NCI-H446 (cell line): ENCODE data around the gene SBSN.
A peak's percentile ranks its signal among the peaks of the same experiment; 100 is the strongest.

ENCODE experiments used
- DNase-seq, 2 experiments: peaks; one replicate each; lab custom pipeline; 2025; lab: John Stamatoyannopoulos, UW

SBSN gene

DNA sequence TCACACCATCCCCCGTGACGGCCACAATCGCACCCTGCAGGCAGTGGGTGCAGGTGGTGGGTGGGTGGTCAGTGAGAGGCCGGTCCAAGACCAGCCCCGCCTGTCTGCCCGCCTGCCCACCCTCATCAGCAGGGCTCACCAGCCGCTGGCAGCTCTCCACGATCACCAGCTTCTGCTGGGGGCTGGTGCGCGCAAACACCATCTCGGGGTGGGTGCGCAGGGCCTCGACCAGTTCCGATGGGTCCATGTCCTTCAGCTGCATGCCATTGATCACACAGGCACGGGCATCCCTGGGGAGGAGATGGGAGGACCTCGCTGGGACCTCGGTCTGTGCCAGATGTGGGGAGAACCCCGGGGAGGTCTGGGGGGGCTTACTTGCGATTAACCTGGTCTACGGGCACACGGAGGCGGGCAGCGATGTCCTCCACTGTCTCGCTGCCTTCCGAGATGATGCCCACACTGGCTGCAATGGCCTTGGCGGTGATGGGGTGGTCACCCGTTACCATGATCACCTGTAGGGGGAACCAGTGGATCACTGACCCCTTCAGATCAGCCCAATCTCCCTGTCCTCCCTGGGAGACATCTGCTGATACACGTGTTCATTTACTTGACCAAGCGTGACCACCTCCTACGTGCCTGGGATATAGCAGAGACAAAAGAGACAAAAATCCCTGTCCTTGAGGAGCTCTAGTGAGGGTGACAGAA, 27.3 kb upstream of the SBSN start:
- DNase-seq = no peak

DNA sequence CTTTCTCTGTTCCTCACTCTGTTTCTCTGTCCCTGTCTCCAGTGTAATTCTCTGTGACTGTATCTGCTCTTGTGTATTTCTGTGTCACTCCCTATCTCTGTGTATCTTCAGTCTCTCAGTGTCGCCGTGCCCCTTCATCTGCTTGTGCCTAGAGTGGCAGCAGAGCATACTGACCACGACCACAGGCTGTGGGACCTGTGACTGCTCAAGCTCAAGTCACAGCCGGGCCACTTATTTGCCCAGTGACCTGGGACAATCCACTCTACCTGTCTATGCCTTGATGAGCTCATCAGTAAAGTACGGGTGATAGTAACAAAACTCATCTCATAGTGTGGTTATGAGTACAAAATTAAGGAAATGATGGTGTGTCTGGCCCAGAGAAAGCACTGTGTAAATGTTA, 26.0 kb upstream of the SBSN start:
- DNase-seq = no peak

DNA sequence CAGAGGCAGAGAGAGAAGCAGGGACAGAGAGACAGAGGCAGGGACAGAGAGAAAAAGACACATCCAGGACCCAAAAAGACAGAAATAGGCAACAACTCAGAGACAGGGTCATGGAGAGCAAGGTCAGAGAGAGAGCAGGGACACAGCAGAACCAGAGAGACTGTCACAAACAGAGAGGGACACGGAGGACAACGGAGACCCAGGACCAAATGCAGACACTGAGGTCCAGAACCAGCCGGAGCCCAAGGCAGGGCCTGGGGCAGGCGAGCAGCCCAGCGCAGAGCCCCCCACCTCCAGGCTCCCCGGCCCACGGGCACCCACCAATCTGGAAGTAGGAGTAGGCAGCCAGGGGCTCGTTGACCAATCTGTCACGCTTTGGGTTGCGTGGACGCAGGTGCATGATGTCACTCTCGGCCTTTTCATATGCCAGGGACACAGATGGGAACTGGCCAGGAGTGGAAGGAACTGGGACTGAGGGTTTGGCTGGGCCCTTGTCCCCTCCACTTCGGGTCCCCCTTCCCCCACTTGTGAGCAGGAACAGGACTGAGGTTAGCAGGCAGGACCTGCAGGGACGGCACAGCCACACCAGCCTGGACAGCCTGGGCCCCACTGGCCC, 25.4 kb upstream of the SBSN start:
- no peak for DNase-seq

DNA sequence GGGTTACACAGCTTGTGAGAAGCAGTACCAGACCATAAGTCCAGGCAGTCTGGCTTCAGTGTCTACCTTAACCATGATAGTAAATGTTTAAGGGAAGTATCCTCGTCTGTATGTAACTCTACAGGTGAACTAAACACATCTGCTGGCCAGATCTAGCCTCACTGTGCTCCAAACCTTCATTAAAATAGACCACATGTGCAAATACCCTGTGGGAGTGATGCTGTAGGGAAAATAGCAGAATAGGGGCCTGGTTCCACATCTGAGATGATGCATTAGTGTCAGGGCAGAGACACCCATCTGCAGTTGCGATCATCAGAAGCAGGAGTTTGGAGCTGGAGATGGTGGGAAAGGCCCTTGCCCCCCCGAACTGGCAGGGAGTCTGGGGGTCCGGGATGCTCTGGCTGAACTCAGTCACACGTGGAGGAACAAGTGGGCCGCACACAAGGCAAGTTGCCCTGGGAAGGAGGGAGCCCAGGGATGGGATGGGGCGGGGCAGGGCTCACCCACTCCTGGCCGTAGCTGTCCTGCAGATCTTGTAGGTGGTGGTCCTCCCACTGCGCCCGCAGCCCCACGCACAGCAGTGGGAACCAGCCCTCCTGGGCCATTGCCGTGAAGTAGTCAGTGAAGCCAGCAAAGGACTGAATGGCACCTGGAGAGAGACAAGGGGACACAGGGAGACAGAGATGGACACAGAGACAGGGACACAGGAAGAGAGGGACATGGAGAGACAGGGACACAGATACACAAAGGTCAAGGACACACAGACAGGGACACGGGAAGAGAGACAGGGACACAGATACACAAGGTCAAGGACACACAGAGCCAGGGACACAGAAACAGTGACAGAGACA, 24.6 kb upstream of the SBSN start:
- DNase-seq = no peak

DNA sequence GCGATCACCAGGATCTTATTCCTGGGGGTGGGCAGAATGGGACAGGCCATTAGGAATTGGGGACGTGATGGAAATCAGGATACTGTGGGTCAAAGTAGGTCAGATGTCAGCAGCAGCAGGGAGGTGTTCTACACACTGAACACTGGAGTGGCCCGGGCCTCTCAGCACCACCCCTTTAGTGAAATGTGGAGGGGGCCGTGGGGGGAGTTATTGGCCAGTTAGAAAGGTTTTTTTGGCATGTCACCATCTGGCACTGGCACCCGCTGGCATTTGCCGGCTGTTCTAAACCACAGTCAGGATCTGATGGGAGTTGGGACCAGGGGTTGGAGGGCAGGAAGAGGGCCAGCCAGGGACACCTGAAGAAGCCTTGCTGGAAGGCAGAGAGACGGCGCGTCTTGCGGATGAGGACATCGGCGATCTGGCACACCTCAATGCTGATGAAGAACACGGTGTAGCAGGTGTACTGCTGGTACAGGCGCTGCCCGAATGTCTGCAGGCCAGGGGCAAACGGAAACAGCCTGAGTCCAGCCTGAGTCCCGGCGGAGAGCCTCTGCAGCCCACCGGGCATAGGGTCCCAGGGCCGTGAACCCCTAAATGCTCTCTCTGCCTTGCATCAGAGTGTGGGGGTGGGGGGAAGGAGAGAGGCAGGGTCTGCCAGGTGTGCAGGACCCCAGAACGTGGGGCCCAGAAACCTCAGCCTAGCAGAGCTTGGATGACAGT, 23.1 kb upstream of the SBSN start:
- no peak for DNase-seq

DNA sequence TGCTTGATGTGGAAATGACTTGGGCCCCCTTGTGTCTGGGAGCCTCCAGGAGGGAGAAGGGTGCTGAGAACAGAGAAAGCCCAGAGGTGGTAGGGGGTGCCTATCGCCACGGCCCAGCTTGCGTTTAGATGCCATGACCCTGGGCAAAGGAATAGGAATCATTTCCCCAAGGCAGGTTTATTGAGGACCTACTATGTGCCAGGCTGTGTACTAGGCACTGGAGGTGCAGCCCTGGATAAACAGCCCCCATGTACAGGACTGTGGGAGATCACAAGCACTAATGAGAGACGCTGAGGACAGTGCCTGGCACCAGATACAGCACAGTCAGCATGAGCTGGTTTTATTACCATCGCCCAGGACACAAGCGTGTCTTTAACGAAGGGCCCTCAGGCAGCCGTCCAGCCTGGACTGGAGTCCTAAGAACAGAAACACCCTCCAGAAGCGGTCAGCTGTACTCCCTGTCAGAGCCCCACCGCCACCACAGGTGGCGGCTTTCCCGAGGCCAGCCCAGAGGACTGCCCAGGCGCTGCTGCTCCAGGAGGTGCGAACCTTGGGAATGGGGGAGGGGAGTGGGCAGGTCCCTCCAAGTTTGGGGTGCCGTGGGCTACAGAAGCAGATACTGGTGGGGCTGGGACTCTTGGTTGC, 21.9 kb upstream of the SBSN start:
- DNase-seq = no peak

DNA sequence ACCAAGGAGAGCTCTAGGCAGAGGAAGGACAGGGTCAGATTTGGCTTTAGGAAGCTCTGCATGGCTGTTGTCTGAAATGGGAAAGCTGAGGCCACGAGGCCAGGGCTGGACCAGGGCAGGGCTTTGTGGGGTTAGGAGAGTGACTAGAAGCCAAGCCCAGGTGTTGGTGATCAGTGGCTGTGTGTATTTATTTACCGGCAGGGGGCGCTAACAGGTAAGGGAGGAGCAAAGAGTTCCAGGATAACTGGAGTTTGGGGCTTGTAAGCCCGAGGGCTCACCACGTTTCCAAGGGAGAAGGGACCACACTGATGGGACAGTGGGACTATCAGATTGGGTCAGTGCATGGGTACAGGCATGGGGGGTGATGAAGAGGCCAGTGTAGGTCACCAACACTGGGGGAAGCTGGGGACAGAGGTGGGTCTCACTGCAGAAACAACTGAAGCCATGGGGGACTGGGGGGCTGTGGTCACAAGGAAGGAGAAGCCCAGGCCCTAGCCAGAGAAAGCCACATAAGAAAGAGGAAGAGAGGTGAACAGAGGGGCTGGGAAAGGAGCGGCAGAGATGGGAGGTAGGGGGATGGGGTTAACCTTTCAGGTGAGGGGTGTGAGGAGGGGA, 21.2 kb upstream of the SBSN start:
- peak; percentile 57 to 72 for DNase-seq

DNA sequence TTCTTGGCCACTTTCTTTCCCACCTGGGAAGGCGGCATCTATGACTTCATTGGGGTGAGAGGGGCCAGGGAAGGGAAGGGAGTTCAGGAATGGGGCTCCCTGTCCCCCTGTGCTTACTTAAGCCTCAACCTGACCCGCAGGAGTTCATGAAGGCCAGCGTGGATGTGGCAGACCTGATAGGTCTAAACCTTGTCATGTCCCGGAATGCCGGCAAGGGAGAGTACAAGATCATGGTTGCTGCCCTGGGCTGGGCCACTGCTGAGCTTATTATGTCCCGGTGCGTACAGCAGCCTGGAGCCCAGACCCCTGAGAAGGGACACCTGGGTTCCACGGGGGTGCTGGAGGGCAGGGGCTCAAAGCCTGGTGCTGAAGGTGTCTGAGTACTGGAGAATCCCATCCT, 18.4 kb upstream of the SBSN start:
- no peak for DNase-seq

DNA sequence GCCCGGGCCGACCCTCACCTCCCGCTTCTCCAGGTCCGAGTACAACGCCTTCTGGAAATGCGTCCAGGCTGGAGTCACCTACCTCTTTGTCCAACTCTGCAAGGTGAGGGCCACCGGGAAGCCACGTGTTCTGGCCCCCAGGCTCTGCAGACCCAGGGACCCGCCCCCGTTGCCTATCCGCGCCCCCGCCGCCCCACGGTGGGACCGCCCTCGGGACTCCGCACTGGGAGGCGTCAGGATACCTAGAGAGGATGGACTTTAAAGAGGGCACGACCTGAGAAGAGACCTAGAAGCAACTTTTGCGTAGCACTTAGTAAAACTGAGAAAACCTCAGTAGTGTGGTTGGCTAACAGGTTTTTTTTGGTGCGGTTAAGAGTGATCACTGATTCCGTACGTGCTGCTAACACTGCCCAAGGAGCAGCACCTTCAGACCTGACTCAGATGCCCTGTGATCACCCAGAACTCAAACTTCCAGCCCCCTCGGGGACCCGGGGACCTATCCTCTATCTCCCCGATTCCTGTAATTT, 17.8 kb upstream of the SBSN start:
- peak; percentile 9 to 46 for DNase-seq

DNA sequence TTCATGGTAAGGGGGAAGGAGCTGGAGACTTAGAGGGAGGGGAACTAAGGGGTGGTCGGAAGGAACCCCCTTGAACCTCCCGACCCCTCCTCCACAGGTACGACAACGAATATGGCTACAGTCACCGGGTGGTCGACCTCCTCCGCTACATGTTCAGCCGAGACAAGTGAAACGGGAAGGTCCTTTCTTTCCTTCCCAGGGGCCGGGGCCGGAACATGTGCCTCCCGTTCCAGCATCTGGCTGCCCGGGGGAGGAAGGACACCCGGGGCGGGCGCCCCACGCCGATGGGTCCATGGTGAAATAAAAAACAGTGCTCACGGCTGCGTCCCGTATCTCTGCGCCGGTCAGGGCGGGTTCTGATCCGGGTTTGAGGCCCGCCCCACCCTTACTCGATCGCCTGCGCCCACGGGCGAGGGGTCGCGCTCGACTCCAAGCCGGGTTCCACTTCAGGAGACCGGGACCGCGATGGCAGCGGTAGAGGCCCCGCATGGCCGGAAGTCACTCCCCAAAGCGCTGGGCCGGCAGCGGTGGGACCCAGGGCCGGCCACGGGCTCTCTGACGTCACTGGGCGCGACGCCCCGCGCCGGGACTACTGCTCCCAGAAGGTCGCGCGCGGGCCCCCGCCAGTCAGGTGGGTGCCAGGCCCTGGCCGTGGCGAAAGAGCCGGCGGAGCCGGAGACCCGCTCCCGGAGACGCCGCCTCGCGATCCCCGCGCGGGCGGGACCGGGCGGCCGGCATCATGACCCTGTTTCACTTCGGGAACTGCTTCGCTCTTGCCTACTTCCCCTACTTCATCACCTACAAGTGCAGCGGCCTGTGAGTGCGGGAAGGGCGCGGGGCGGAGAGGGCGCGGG, 17.1 kb upstream of the SBSN start, which contains the start of gene TMEM147:
TMEM147 (plus strand) TSS at position 626 of the 854 bp plus-strand sequence; CDS start at position 740, 114 bp downstream.
- peak; percentile 82 to 93 for DNase-seq

DNA sequence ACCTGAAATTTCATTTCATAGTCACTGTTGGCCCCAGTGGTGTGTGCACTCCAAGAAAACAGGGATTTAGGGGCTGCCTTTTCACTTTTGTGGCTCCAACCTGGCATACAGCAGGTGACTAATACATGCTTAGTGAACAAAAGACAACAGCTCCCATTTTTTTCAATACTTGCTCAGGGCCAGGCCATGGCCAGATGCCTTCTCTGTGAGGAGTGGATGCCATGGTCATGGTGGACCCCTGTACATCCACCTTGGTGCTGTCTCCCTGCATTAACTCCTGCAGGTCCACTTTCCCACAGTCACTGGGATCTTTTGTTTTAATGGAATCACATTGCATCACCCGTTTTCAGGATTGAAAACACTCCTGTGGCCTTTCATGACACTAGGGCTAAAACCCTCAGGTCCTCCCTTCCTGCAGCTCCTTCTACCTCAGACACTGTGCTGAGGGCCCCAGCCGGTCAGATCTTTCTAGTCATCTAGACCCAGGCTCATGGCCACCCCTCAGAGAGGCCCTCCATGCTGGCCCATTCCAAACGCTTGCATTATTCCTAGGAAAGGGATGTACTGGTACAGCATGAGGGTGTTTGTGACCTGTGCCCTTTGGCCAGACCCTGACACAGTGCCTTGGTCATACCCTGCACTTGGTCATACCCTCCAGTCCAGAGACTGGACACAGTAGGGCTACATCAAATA, 16.1 kb upstream of the SBSN start:
- no peak for DNase-seq

DNA sequence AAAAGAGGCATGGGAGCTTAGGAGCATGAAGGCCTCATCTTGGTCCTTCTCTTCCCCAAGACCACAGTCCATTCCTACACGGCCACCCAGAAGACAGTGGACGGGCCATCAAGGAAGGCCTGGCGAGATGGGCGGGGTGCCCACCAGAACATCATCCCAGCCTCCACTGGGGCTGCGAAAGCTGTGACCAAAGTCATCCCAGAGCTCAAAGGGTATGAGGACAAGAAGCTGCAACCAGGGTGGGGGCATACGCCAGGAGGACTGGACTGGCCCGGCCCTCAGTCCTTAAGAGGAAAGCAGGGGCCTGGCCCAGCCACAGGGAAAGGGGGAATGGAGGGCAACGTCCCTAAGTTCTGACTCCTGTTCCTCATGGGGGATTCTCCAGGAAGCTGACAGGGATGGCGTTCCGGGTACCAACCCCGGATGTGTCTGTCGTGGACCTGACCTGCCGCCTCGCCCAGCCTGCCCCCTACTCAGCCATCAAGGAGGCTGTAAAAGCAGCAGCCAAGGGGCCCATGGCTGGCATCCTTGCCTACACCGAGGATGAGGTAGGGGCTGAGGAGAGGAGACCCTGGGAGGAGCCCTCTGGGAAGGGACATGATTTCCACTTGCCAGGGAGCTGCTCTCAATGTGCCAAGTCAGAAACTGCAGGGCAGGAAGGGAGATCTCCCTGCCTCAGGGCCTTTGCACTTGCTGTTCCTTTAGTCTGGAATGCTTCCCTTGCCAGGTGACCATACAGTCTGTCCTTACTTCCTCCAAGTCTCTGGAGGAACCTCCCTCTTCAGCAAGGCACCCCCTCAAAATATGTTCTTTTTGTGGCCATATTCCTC, 15.4 kb upstream of the SBSN start:
- no peak for DNase-seq

DNA sequence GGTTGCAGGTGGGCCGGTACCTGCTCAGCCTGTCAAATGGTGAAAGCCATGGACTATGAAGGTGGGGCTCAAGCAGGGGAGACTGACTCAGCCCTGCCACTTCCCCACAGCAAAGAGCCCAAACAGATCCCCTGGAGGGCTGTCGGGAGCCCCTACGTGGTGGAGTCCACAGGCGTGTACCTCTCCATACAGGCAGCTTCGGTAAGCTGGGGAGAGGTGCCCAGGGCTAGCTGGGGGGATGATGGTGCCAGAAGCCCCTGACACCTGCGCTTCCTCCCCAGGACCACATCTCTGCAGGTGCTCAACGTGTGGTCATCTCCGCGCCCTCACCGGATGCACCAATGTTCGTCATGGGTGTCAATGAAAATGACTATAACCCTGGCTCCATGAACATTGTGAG, 14.1 kb upstream of the SBSN start:
- no peak for DNase-seq

DNA sequence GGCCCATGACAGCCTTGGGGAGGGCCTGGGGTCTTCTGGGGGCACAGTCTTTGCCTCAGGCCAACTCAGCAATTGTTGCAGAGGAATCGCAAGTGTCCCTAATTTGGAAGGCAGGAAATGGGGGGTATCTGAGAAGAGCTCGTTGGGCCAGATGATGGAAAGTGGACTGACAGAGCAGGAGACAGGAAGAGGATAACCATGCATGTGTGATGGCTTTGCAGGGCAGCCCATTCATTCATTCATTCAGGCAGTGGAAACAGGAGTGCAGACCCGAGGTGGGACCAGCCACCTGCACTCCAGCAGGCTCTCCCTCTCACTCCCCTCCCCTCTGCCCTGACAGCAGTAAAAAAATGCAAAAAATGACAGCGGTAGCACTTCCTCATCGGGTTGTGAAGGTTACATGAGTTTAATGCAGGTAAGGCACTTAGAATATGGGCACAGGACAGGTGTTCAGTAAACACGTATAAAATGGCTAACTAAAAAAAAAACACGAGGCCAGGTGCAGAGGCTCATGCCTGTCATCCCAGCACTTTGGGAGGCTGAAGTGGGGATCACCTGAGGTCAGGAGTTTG, 12.3 kb upstream of the SBSN start:
- no peak for DNase-seq

DNA sequence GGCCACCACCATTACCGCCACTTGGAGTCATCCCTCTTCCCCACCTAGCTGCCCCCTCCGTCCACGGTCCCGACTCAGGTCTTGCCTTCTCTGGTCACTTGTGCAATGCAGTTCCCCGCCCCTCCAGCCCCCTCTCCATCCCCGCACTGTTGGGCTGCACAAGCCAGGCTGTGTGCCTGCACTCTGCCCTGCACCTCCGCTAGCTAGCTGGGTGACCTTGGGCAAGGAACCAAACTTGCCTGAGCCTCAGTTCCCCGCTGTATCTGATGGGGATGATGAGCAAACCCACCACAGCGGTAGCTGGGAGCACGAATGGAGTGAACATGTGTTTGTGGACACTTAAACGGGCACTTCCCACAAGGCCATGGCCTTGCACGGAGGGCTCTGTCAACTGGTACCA, 11.7 kb upstream of the SBSN start:
- DNase-seq = no peak

DNA sequence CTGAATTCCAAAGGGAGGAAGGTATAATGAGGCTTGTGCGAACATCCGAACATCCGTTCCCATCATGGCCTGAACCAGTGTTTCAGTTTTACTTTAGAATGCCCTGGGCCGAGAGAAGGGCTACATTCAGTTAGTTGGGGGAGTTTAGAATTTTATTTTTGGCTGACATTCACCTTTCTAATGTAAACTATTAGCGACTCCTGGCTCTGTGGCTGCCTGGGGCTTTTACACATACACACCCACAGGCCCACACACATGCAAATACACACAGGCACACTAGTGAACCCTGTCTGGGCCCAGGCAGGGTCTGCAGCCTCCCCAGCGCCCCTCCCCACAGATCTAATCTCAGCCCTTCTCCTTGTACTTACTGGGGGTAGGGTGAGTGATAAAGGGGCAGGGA, 11.2 kb upstream of the SBSN start:
- no peak for DNase-seq

DNA sequence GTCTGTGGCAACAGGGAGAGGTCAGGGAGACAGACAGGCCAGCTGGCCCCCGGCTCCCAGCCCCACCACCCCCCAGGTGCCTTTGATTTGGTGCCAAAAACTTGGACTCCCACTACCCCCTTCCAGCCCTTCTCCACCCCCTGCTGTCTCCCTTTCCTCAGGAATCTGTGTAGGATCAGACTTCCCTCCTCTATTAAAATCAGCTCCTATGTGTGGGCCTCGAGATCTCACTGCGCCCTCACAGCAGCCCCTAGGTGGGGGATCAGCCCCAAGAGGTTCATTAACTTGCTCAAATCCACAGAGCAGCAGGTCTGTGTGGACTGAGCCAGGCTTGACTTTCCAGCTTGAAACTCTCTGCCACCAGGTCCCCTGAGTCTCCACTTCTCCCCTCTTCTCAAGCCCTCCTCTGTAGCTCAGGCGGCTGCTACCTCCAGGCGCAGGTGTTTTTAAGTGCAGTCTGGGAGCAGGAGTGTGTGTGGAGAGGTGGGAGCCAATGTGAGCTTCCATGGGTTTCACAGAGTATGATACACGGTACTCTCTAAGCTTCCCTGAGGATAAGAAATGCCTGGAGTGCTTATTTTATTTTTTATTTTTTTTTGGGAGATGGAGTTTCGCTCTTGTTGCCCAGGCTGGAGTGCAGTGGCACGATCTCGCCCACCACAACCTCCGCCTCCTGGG, 6.8 kb upstream of the SBSN start:
- no peak for DNase-seq
